ENCODE data around the gene GLIPR2.
"Not testable (repeated sequence)": the region's sequence is repeated elsewhere in the genome, so short reads cannot be mapped to it uniquely, and the experiment has no call there.

The GLIPR2 gene

GRCh38 chr9:36123515-36123914 is 13.0 kb upstream of the GLIPR2 start:
- DNase-seq (ENCODE audit: low read depth in 2 of 2) = no peak

GRCh38 chr9:36125062-36125855 is 11.3 kb upstream of the GLIPR2 start:
- DNase-seq (ENCODE audit: low read depth in 2 of 2) = no peak

- DNase-seq (ENCODE audit: low read depth in 2 of 2) = no peak
These were observed 10.4 kb upstream of the GLIPR2 start for GRCh38 chr9:36126016-36126730.

GRCh38 chr9:36127652-36128244 is 8.8 kb upstream of the GLIPR2 start:
- no peak for DNase-seq (ENCODE audit: low read depth in 2 of 2)

GRCh38 chr9:36128349-36128748 is 8.2 kb upstream of the GLIPR2 start:
- DNase-seq (ENCODE audit: low read depth in 2 of 2) = no peak

- no peak for DNase-seq (ENCODE audit: low read depth in 2 of 2)
These were observed 7.4 kb upstream of the GLIPR2 start for GRCh38 chr9:36129139-36129538.

- DNase-seq (ENCODE audit: low read depth in 2 of 2) = not testable (repeated sequence)
These were observed 4.9 kb upstream of the GLIPR2 start for GRCh38 chr9:36131666-36132065.

- no peak for DNase-seq (ENCODE audit: low read depth in 2 of 2)
These were observed 4.4 kb upstream of the GLIPR2 start for GRCh38 chr9:36132086-36132485.

- DNase-seq (ENCODE audit: low read depth in 2 of 2) = no peak
These were observed 1.6 kb upstream of the GLIPR2 start for GRCh38 chr9:36134761-36135505.

- no peak for DNase-seq (ENCODE audit: low read depth in 2 of 2)
These were observed 727 bp upstream of the GLIPR2 start for GRCh38 chr9:36135741-36136271.

- no peak for DNase-seq (ENCODE audit: low read depth in 2 of 2)
These were observed 410 bp downstream of the GLIPR2 start for GRCh38 chr9:36136894-36137391.

- no peak for DNase-seq (ENCODE audit: low read depth in 2 of 2)
These were observed 965 bp downstream of the GLIPR2 start for GRCh38 chr9:36137392-36138004.

- DNase-seq (ENCODE audit: low read depth in 2 of 2) = no peak
These were observed 2.0 kb downstream of the GLIPR2 start for GRCh38 chr9:36138496-36138895.

GRCh38 chr9:36138901-36139300 is 2.4 kb downstream of the GLIPR2 start:
- DNase-seq (ENCODE audit: low read depth in 2 of 2) = no peak

- DNase-seq (ENCODE audit: low read depth in 2 of 2) = no peak
These were observed 3.9 kb downstream of the GLIPR2 start for GRCh38 chr9:36140086-36141084.

- DNase-seq (ENCODE audit: low read depth in 2 of 2) = no peak
These were observed 4.8 kb downstream of the GLIPR2 start for GRCh38 chr9:36141288-36141687.

GRCh38 chr9:36141761-36142160 is 5.2 kb downstream of the GLIPR2 start:
- DNase-seq (ENCODE audit: low read depth in 2 of 2) = no peak

- DNase-seq (ENCODE audit: low read depth in 2 of 2) = no peak
These were observed 6.1 kb downstream of the GLIPR2 start for GRCh38 chr9:36142510-36143244.

GRCh38 chr9:36143245-36143641 is 6.7 kb downstream of the GLIPR2 start:
- DNase-seq (ENCODE audit: low read depth in 2 of 2) = no peak
